Loucy (cell line): ENCODE data around the gene PAQR7.

ENCODE experiments used
- H2AFZ ChIP-seq: fragments of 200-600 bp; sonication (generic); 2 replicates; pipeline ENCODE4 v1.6.0; 2016; ENCODE audit warnings: antibody characterized with exemption, mild to moderate bottlenecking, low read length, moderate library complexity
- H3F3A ChIP-seq: fragments of 200-600 bp; 2 replicates; pipeline ENCODE4 v1.6.0; 2016; ENCODE audit warnings: antibody characterized with exemption, low read depth, mild to moderate bottlenecking
- H3K27me3 ChIP-seq: fragments of 200-600 bp; sonication (generic); 2 replicates; pipeline ENCODE4 v1.6.1; 2014; ENCODE audit warnings: low read length, mild to moderate bottlenecking; ENCODE audit not compliant: insufficient read depth, poor library complexity, severe bottlenecking
- H3K36me3 ChIP-seq: fragments of 200-600 bp; sonication (generic); 2 replicates; pipeline ENCODE4 v1.6.1; 2016; ENCODE audit warnings: low read length; ENCODE audit not compliant: insufficient read depth
- H3K4me1 ChIP-seq: fragments of 200-600 bp; sonication (generic); 2 replicates; pipeline ENCODE4 v1.5.1; 2014; ENCODE audit warnings: low read length, mild to moderate bottlenecking; ENCODE audit not compliant: insufficient read depth, poor library complexity, severe bottlenecking
- H3K4me2 ChIP-seq: fragments of 200-600 bp; sonication (generic); 2 replicates; pipeline ENCODE4 v1.6.0; 2014; ENCODE audit warnings: antibody characterized with exemption, low read length, low read depth, mild to moderate bottlenecking; ENCODE audit not compliant: poor library complexity, severe bottlenecking
- H3K4me3 ChIP-seq: fragments of 200-600 bp; sonication (generic); 2 replicates; pipeline ENCODE4 v1.5.1; 2014; ENCODE audit warnings: low read length, mild to moderate bottlenecking, mixed read lengths; ENCODE audit not compliant: poor library complexity, severe bottlenecking
- H3K79me2 ChIP-seq: fragments of 200-600 bp; sonication (generic); 2 replicates; pipeline ENCODE4 v1.6.1; 2014; ENCODE audit warnings: low read length; ENCODE audit not compliant: insufficient read depth
- H3K9ac ChIP-seq: fragments of 200-600 bp; sonication (generic); 2 replicates; pipeline ENCODE4 v1.6.0; 2014; ENCODE audit warnings: mild to moderate bottlenecking, low read depth, low read length, moderate library complexity; ENCODE audit not compliant: poor library complexity, severe bottlenecking
- H3K9me2 ChIP-seq: fragments of 200-600 bp; sonication (generic); replicated peaks from 2 replicates; pipeline ENCODE4 v1.6.1; 2016; ENCODE audit warnings: low read depth, low read length, mixed read lengths
- H3K9me3 ChIP-seq: fragments of 200-600 bp; sonication (generic); 2 replicates; pipeline ENCODE4 v1.6.1; 2014; ENCODE audit warnings: mild to moderate bottlenecking, antibody characterized with exemption, low read length, low read depth; ENCODE audit not compliant: insufficient read depth
- H4K20me1 ChIP-seq: fragments of 200-600 bp; sonication (generic); 2 replicates; pipeline ENCODE4 v1.6.0; 2014; ENCODE audit warnings: antibody characterized with exemption, low read length, mild to moderate bottlenecking; ENCODE audit not compliant: insufficient read depth, poor library complexity, severe bottlenecking
- EZH2phosphoT487 ChIP-seq: fragments of 200-600 bp; IDR thresholded peaks from 2 replicates; pipeline ENCODE4 v1.6.1; 2018; ENCODE audit warnings: antibody characterized with exemption, mild to moderate bottlenecking, moderate library complexity, borderline replicate concordance
- TF ChIP-seq, protein P1 (sequence below): fragments of 200-600 bp; sonication (generic); conservative IDR thresholded peaks from 2 replicates; pipeline ENCODE4 v1.5.1; 2014; ENCODE audit warnings: mild to moderate bottlenecking, antibody characterized with exemption, low read length

PAQR7 gene

DNA sequence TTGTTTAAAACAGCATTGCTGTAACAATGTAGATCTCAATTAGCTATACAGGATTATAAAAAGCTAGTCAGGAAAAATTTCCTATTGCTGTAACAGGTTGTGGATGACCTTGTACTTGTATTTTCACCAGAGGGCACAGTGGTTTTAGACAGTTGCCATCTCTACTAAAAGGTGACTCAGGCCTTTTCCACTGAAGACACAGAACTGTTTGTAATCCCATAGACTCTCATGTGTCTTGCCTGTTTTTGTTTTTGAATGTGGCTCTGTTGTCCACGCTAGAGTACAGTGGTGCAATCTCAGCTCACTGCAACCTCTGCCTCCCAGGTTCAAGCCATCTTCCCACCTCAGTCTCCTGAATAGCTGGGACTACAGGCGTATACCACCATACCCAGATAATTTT, 49.9 kb downstream of the PAQR7 start:
- Histone ChIP-seq H3K9me3 (no peaks in the 10 kb centered on the region), H2AFZ (no peak overlapping the region), H4K20me1 (peaks cover 13% of the 10 kb centered on the region), H3K9ac (no peak overlapping the region), H3K9me2 (no peaks in the 10 kb centered on the region), H3K79me2 (peaks cover 17% of the 10 kb centered on the region; the same call in 1 of the 2 replicates), H3K27me3 (no peaks in the 10 kb centered on the region), H3K4me3 (no peak overlapping the region), H3K4me2 (no peak overlapping the region), H3F3A (no peaks in the 10 kb centered on the region), H3K4me1 (peaks cover 15% of the 10 kb centered on the region), H3K36me3 (peaks cover 36% of the 10 kb centered on the region; the same call in 1 of the 2 replicates)
- TF ChIP-seq EZH2phosphoT487, result no peak
- TF ChIP-seq, protein P1, sequence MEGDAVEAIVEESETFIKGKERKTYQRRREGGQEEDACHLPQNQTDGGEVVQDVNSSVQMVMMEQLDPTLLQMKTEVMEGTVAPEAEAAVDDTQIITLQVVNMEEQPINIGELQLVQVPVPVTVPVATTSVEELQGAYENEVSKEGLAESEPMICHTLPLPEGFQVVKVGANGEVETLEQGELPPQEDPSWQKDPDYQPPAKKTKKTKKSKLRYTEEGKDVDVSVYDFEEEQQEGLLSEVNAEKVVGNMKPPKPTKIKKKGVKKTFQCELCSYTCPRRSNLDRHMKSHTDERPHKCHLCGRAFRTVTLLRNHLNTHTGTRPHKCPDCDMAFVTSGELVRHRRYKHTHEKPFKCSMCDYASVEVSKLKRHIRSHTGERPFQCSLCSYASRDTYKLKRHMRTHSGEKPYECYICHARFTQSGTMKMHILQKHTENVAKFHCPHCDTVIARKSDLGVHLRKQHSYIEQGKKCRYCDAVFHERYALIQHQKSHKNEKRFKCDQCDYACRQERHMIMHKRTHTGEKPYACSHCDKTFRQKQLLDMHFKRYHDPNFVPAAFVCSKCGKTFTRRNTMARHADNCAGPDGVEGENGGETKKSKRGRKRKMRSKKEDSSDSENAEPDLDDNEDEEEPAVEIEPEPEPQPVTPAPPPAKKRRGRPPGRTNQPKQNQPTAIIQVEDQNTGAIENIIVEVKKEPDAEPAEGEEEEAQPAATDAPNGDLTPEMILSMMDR, result no peak

DNA sequence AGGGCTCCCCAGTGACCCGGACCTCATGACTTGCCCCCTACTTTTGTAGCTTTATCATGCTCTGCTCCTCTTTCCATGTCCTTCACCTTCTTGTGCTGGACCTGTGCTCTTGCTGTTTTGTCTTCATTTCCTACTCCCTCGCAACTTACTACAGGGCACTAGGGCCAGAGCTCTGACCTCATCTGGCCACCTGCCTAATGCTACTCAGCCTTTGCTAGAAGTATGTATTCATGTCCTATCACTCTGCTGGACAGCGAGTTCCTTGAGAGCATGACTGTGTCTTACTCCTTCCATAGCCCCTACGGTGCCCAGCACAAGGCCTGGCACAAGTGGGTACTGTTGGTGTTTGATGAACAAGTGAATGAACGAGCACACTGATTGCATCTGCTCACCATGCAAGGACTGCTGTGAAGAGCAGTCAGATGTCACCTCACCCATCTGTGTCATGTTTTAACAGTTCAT, 53.8 kb downstream of the PAQR7 start:
- Histone ChIP-seq H3K36me3 (peaks cover under 1% of the 10 kb centered on the region; the same call in 1 of the 2 replicates), H3K9ac (peak overlapping the region; percentile 86), H3K79me2 (peaks cover 29% of the 10 kb centered on the region; the same call in 1 of the 2 replicates), H3K27me3 (no peaks in the 10 kb centered on the region), H3K4me3 (peak overlapping the region; percentile 99), H3F3A (no peaks in the 10 kb centered on the region), H3K9me2 (no peaks in the 10 kb centered on the region), H4K20me1 (peaks cover 19% of the 10 kb centered on the region), H3K4me1 (peaks cover 27% of the 10 kb centered on the region), H2AFZ (no peak overlapping the region), H3K9me3 (no peaks in the 10 kb centered on the region), H3K4me2 (peak overlapping the region; percentile 92)
- no peak for TF ChIP-seq EZH2phosphoT487
- TF ChIP-seq, protein P1, result no peak

DNA sequence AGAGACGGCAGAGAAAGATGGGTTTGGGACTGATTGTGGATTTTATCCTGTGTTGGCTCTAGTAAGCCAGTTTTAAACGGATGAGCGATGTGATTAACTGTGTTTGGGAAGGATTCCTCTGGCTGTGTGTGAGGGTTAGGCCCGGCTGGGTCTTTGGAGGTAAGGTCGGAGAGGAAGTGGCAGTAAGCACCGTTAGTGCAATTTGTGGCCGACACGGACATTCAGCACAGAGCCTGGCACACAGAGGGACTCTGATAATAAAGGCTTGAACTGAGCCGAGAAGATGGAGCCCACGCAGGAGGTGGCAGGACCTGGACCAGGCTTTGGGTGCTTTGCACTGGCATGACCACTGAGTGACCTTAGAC, 54.4 kb downstream of the PAQR7 start:
- Histone ChIP-seq H3K36me3 (no peaks in the 10 kb centered on the region; the same call in 1 of the 2 replicates), H2AFZ (0 out of 2 replicates have a peak overlapping the region, but pooled peaks have one; percentile 95), H3K79me2 (peaks cover 29% of the 10 kb centered on the region; the same call in 1 of the 2 replicates), H4K20me1 (peaks cover 19% of the 10 kb centered on the region), H3K4me2 (peak overlapping the region; percentile 92), H3K4me1 (peaks cover 27% of the 10 kb centered on the region), H3K9me2 (no peaks in the 10 kb centered on the region), H3K4me3 (peak overlapping the region; percentile 99), H3K9me3 (no peaks in the 10 kb centered on the region), H3F3A (no peaks in the 10 kb centered on the region), H3K27me3 (no peaks in the 10 kb centered on the region), H3K9ac (peak overlapping the region; percentile 86)
- no peak for TF ChIP-seq EZH2phosphoT487
